ENCODE measurements around the gene NFKBIE. TPM values are rescaled to one million over a fixed set of nuclear protein-coding genes. Genes with fewer than 3 reads are reported as not detected.
A peak's percentile ranks its signal among the peaks of the same experiment; 100 is the strongest.

NFKBIE gene
- total and polyA plus RNA-seq, 2 of the 13 experiments (the other 11 are each of a cell fraction or from before 2014, with no cell fraction given): 6.7 to 14.5 TPM

- TF ChIP-seq HMG20A (CRISPR knock-in tag; IDR thresholded peaks at IDR 0.05; ENCODE audit: borderline replicate concordance) (no peak; the same call in 1 of the 2 replicates), CBX1 (IDR thresholded peaks at IDR 0.05; ENCODE audit: low read depth) (no peak), HOXA3 (CRISPR knock-in tag; IDR thresholded peaks at IDR 0.05) (peak; percentile 89), ZNF691 (CRISPR knock-in tag; IDR thresholded peaks at IDR 0.05; ENCODE audit: borderline replicate concordance, low read depth) (no peak; the same call in 1 of the 2 replicates), ZNF569 (CRISPR knock-in tag; IDR thresholded peaks at IDR 0.05; ENCODE audit: borderline replicate concordance) (no peak; the same call in 1 of the 2 replicates), ZSCAN29 (CRISPR knock-in tag; conservative IDR thresholded peaks at IDR 0.05) (peak; percentile 2; the same call in 1 of the 2 replicates), ZNF512B (CRISPR knock-in tag; IDR thresholded peaks at IDR 0.05; ENCODE audit: borderline replicate concordance) (peak; percentile 92; the same call in 1 of the 2 replicates), ZNF83 (CRISPR knock-in tag; IDR thresholded peaks at IDR 0.05; ENCODE audit: borderline replicate concordance) (peak; percentile 83), JUN (CRISPR knock-in tag; IDR thresholded peaks at IDR 0.05) (no peak), ZNF724P (CRISPR knock-in tag; IDR thresholded peaks at IDR 0.05; ENCODE audit: borderline replicate concordance) (peak; percentile 86; the same call in 1 of the 2 replicates), ZBTB43 (CRISPR knock-in tag; conservative IDR thresholded peaks at IDR 0.05) (peak; percentile 78; the same call in 1 of the 2 replicates), KLF9 (CRISPR knock-in tag; IDR thresholded peaks at IDR 0.05; ENCODE audit: low read depth) (peak; percentile 87; the same call in 1 of the 2 replicates), ZNF644 (CRISPR knock-in tag; IDR thresholded peaks at IDR 0.05; ENCODE audit: low read depth) (no peak), PITX1 (CRISPR knock-in tag; IDR thresholded peaks at IDR 0.05) (0 out of 2 replicates have a peak, but pooled peaks have one; percentile 60), TMF1 (CRISPR knock-in tag; IDR thresholded peaks at IDR 0.05; ENCODE audit: low read depth) (0 out of 2 replicates have a peak, but pooled peaks have one; percentile 78), ARID2 (CRISPR knock-in tag; IDR thresholded peaks at IDR 0.05; ENCODE audit: borderline replicate concordance) (peak; percentile 94; the same call in 1 of the 2 replicates), ZNF225 (CRISPR knock-in tag; IDR thresholded peaks at IDR 0.05) (peak; percentile 46), MIER2 (CRISPR knock-in tag; IDR thresholded peaks at IDR 0.05) (no peak; the same call in 1 of the 2 replicates), ZBED4 (CRISPR knock-in tag; IDR thresholded peaks at IDR 0.05; ENCODE audit: borderline replicate concordance) (no peak), HDAC1 (CRISPR knock-in tag; IDR thresholded peaks at IDR 0.05) (peak; percentile 13; the same call in 1 of the 2 replicates), MAFG (CRISPR knock-in tag; IDR thresholded peaks at IDR 0.05) (no peak)
Measured at GRCh38 chr6:44245912-44246662, 19.3 kb downstream of the NFKBIE start (continued).

All from HepG2 (cell line).